Tibial artery (tissue), 4 donors: Measurements from ENCODE around the gene CNTNAP3.
"Not testable (repeated sequence)": the region's sequence is repeated elsewhere in the genome, so short reads cannot be mapped to it uniquely, and the experiment has no call there.

Source experiments
- DNase-seq, 2 donors: peaks; one replicate each; pipeline ENCODE4 v3.0.0-alpha.2; 2019
- H3K27ac ChIP-seq, 2 donors: fragments of 200-600 bp; sonication (generic) in 1 of 2; 1 replicate in 1 of 2; 2 replicates in 1 of 2; pipeline ENCODE4 v1.5.1; 2018 to 2019; ENCODE audit warnings: mild to moderate bottlenecking in 1 of 2
- H3K27me3 ChIP-seq, 2 donors: fragments of 200-600 bp; sonication (generic) in 1 of 2; one replicate each; pipeline versions ENCODE4 v1.5.1 to v1.6.0; 2016 to 2019
- H3K36me3 ChIP-seq, 3 donors: fragments of 200-600 bp; sonication (generic) in 2 of 3; one replicate each; pipeline ENCODE4 v1.5.1; 2016 to 2019; ENCODE audit warnings: mild to moderate bottlenecking in 2 of 3
- H3K4me1 ChIP-seq, 4 donors: fragments of 200-600 bp; sonication (generic) in 2 of 4; 1 replicate in 3 of 4; 2 replicates in 1 of 4; pipeline ENCODE4 v1.5.1; 2016 to 2019
- H3K4me3 ChIP-seq, 2 donors: fragments of 200-600 bp; sonication (generic) in 1 of 2; 1 replicate in 1 of 2; 2 replicates in 1 of 2; pipeline ENCODE4 v1.5.1; 2018 to 2019; ENCODE audit warnings: mild to moderate bottlenecking in 2 of 2
- H3K9me3 ChIP-seq, 3 donors: fragments of 200-600 bp; sonication (generic) in 1 of 3; one replicate each; pipeline ENCODE4 v1.5.1; 2016 to 2019
- intact Hi-C: fragments of 100-400 bp; cut with DNase I; formaldehyde crosslinking; loops from one replicate; pipeline ENCODE4 v1.15.0; 2023; ENCODE audit warnings: low total_unique reads

CNTNAP3 gene

GRCh38 chr9:39287980-39288379 is at the start of gene CNTNAP3:
Gene CNTNAP3 (minus strand): TSS chr9:39288167. CDS start chr9:39288064, 103 bp downstream.
- H3K4me3 ChIP-seq, H3K36me3 ChIP-seq, intact Hi-C loops, H3K27me3 ChIP-seq, DNase-seq, H3K27ac ChIP-seq, H3K4me1 ChIP-seq, H3K9me3 ChIP-seq: not testable (repeated sequence)

DNA sequence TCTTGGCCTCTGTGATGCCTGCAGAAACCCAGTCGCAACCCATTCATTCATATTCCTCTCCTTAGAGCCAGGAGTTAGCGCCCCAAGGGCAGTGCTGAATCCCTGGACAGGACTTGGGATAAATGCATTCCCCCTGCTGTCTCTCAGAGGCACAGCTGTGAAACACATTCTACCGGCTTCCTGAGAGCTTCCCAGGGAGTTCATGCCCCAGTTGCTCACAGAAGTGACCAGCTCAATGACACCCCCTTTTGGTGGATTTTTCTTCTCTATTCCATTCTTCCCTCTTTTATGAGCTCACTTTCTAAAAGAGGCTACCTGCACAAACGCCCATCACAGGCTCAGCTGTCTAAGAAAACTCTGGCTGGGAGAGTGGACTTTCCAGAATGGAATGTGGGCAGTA is 8.0 kb downstream of the CNTNAP3 start:
- H3K27me3 ChIP-seq, H3K36me3 ChIP-seq, H3K27ac ChIP-seq, H3K4me3 ChIP-seq, DNase-seq, intact Hi-C loops, H3K9me3 ChIP-seq, H3K4me1 ChIP-seq: not testable (repeated sequence)

- H3K9me3 ChIP-seq, H3K27me3 ChIP-seq, intact Hi-C loops, H3K36me3 ChIP-seq, DNase-seq, H3K27ac ChIP-seq, H3K4me3 ChIP-seq, H3K4me1 ChIP-seq: not testable (repeated sequence)
These were observed 45.5 kb downstream of the CNTNAP3 start for GRCh38 chr9:39242513-39242912.

DNA sequence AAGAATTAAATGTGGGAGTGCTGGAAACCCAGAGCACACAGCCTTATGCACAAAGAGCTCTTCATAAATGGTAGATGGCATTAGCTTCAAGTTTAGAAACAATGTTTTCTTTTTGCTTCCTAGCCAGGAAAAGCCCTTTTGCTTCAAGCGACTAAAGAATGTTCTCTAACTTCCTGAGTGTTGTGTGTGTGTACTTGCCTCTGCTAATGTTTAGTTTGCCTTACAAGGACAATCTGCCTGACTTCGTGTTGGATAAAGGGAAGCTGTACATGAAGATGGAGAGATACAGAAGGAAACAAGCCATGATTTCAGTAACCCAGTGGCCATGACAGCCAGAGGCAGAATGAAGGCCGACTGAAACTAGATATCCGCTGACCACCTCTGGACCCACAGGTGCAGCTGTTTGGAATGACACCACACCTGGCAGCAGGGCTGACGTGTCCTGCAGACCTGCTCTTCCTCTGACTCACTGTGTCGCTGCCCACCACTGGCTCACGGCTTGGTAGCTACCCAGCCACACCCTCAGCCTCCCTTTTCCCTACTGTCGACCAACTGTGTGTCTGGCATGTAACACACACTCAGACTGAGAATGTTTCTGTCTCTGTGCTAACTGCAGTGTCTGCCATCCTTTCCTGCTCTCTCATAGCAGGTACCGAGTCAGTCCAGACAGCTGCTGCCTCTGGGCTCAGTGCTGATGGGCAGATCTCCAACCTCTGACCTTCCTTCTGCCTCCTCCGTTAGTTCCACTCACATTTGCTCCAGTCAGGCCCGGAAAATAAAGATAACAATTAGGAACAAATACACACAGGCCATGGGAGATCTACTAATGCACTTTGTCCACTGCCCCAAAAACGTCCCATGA is 55.6 kb downstream of the CNTNAP3 start:
- intact Hi-C loops, H3K36me3 ChIP-seq, H3K9me3 ChIP-seq, H3K27me3 ChIP-seq, DNase-seq, H3K27ac ChIP-seq, H3K4me1 ChIP-seq, H3K4me3 ChIP-seq: not testable (repeated sequence)

- H3K4me3 ChIP-seq, intact Hi-C loops, H3K9me3 ChIP-seq, H3K36me3 ChIP-seq, H3K27me3 ChIP-seq, H3K27ac ChIP-seq, H3K4me1 ChIP-seq, DNase-seq: not testable (repeated sequence)
These were observed 72.0 kb downstream of the CNTNAP3 start for GRCh38 chr9:39215976-39216375.

GRCh38 chr9:39209773-39210172 is 78.2 kb downstream of the CNTNAP3 start:
- H3K36me3 ChIP-seq, DNase-seq, H3K27ac ChIP-seq, intact Hi-C loops, H3K4me3 ChIP-seq, H3K27me3 ChIP-seq, H3K9me3 ChIP-seq, H3K4me1 ChIP-seq: not testable (repeated sequence)

GRCh38 chr9:39206643-39207042 is 81.3 kb downstream of the CNTNAP3 start:
- H3K27ac ChIP-seq, H3K4me1 ChIP-seq, H3K4me3 ChIP-seq, intact Hi-C loops, DNase-seq, H3K9me3 ChIP-seq, H3K27me3 ChIP-seq, H3K36me3 ChIP-seq: not testable (repeated sequence)

- H3K36me3 ChIP-seq, H3K9me3 ChIP-seq, DNase-seq, H3K27me3 ChIP-seq, H3K4me1 ChIP-seq, intact Hi-C loops, H3K27ac ChIP-seq, H3K4me3 ChIP-seq: not testable (repeated sequence)
These were observed 82.1 kb downstream of the CNTNAP3 start for GRCh38 chr9:39205842-39206241.

DNA sequence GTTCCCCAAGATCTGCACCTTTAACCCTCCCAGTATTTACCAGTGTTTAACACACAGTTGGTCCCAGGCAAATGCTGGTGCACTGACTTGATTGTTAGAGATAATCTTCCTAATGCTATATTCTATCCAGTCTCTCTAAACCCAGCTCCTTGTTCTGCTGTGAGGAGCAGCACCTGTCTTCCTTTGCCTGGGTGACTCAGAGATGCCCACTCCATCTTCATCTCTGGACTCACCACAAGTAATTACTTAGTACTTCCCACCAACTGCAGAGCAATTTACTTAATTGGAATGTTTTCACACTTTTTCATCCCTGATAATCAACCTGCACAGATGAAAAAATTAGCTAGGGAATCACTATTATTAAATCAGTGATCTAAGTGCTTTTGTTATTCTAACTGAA is 87.6 kb downstream of the CNTNAP3 start:
- H3K27me3 ChIP-seq, H3K9me3 ChIP-seq, DNase-seq, H3K27ac ChIP-seq, intact Hi-C loops, H3K4me3 ChIP-seq, H3K36me3 ChIP-seq, H3K4me1 ChIP-seq: not testable (repeated sequence)

GRCh38 chr9:39198000-39198709 is 89.8 kb downstream of the CNTNAP3 start:
- H3K27me3 ChIP-seq, H3K9me3 ChIP-seq, H3K4me3 ChIP-seq, H3K4me1 ChIP-seq, intact Hi-C loops, H3K36me3 ChIP-seq, DNase-seq, H3K27ac ChIP-seq: not testable (repeated sequence)

DNA sequence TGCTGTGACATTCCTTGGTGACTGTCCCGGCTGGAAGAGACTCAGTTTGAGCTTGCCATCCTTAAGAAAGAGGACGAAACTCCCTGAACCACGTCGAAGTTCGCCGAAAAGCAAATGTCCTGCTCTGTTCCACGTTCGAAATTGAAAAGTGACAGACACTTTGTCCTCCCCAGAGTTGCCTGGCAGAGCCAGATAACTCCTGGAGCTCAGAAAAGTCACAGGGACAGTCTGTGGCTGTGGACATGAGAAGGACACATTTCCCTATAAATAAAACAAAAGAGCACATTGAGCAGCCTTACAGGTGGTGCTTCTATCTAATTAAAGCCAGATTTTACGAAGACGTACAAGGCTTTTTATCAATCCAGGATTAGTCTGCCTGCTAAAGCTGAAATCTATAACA is 116.6 kb downstream of the CNTNAP3 start:
- intact Hi-C loops, H3K4me1 ChIP-seq, H3K27ac ChIP-seq, H3K9me3 ChIP-seq, H3K36me3 ChIP-seq, H3K4me3 ChIP-seq, DNase-seq, H3K27me3 ChIP-seq: not testable (repeated sequence)

- H3K27me3 ChIP-seq, H3K9me3 ChIP-seq, H3K27ac ChIP-seq, H3K36me3 ChIP-seq, DNase-seq, H3K4me3 ChIP-seq, intact Hi-C loops, H3K4me1 ChIP-seq: not testable (repeated sequence)
These were observed 130.3 kb downstream of the CNTNAP3 start for GRCh38 chr9:39157714-39158113.

DNA sequence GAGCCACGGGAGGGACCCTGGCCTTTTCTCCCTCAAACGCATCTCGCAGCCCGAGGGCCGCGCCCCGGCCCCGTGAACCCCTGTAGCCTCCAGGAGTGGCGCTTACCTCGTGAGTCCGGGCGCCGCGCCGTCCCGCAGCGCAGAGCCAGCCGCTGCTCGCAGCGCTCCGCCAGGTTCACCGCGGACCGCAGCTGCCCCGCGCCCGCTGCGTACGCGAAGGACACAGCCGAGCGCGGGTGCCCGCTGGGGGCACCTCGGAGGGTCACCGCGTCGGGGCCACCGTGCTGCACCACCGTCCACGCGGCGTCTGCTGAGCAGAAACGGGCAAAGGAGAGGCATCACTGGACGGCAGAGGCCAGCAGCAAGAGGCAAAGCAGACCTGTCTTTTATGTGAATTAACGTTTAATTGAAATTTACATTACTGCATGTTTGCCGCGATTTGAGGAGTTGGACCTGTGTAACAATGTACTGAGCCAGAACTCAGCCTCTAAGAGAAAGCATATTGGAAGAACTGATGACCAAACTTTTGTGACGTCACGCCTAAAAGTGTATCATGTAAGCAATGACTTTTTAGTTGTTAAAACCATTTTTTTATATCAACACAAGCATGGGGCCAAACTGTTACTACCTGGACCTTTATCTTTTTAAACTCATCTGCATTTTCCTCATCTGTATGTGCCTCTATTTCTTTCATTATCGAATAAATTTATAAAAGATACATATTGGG is 155.0 kb downstream of the CNTNAP3 start:
- H3K36me3 ChIP-seq, intact Hi-C loops, H3K27me3 ChIP-seq, H3K27ac ChIP-seq, DNase-seq, H3K4me3 ChIP-seq, H3K4me1 ChIP-seq, H3K9me3 ChIP-seq: not testable (repeated sequence)

DNA sequence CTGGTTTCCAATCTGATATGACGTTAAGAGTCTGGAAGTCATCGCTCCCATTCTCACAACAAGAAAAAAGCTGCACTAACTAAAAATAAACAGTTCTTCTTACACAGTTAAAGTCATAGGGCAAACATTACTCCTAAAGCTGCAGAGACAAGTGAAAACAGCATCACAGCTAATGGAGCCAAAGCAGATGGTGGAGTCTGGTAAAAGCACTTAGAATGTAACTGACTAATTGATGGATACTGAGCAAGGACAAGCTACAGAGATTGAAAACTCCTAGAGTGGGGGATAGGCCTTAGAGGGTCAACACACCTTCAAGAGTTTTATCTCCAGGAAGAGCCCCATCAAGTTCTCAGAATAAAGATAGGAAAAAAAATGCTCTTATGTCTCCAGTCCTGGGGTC is 166.6 kb downstream of the CNTNAP3 start:
- H3K4me1 ChIP-seq, H3K36me3 ChIP-seq, intact Hi-C loops, H3K27ac ChIP-seq, DNase-seq, H3K9me3 ChIP-seq, H3K4me3 ChIP-seq, H3K27me3 ChIP-seq: not testable (repeated sequence)
